HepG2 (cell line): ENCODE results near the gene TPCN2. TPM values are rescaled to one million over a fixed set of nuclear protein-coding genes. Genes with fewer than 3 reads are reported as not detected.
A peak's percentile ranks its signal among the peaks of the same experiment; 100 is the strongest.

Experiments used
- AKAP8 ChIP-seq: sonication (generic); formaldehyde crosslinking; IDR thresholded peaks from 2 replicates; pipeline ENCODE4 v1.5.1; 2020; ENCODE audit warnings: mild to moderate bottlenecking, missing genetic modification reagents
- GMEB1 ChIP-seq: sonication (generic); formaldehyde crosslinking; IDR thresholded peaks from 2 replicates; pipeline ENCODE4 v1.5.1; 2020; ENCODE audit warnings: missing genetic modification reagents, mild to moderate bottlenecking, borderline replicate concordance
- GPN1 ChIP-seq: sonication (generic); formaldehyde crosslinking; IDR thresholded peaks from 2 replicates; pipeline ENCODE4 v1.5.1; 2020; ENCODE audit warnings: missing genetic modification reagents, borderline replicate concordance
- HIVEP1 ChIP-seq: sonication (generic); formaldehyde crosslinking; IDR thresholded peaks from 2 replicates; pipeline ENCODE4 v1.4.0; 2020; ENCODE audit warnings: mild to moderate bottlenecking, missing genetic modification reagents
- KAT8 ChIP-seq: IDR thresholded peaks from 2 replicates; pipeline ENCODE4 v1.6.1; 2016; ENCODE audit warnings: missing genetic modification reagents, missing compliant biosample characterization
- MBNL3 ChIP-seq: fragments of 250-450 bp; sonication (Bioruptor Pico); conservative IDR thresholded peaks from 2 replicates; pipeline ENCODE4 v1.8.0; 2022; ENCODE audit warnings: mild to moderate bottlenecking, inconsistent platforms
- MXD1 ChIP-seq: sonication (generic); formaldehyde crosslinking; IDR thresholded peaks from 2 replicates; pipeline ENCODE4 v1.4.0; 2020; ENCODE audit warnings: mild to moderate bottlenecking, missing genetic modification reagents
- MXD3 ChIP-seq: IDR thresholded peaks from 2 replicates; pipeline ENCODE4 v1.6.1; 2016; ENCODE audit warnings: mild to moderate bottlenecking, missing biosample characterization, missing genetic modification reagents
- RXRA ChIP-seq: sonication (generic); formaldehyde crosslinking; IDR thresholded peaks from 2 replicates; pipeline ENCODE4 v1.5.1; 2020; ENCODE audit warnings: missing genetic modification reagents
- SKI ChIP-seq: fragments of 450-650 bp; IDR thresholded peaks from one replicate; pipeline ENCODE4 v1.6.1; 2018; ENCODE audit warnings: mild to moderate bottlenecking; ENCODE audit not compliant: partially characterized antibody
- STAG1 ChIP-seq: sonication (generic); formaldehyde crosslinking; IDR thresholded peaks from 2 replicates; pipeline ENCODE4 v1.4.0; 2020; ENCODE audit warnings: missing genetic modification reagents
- ZNF382 ChIP-seq: sonication (generic); formaldehyde crosslinking; IDR thresholded peaks from 2 replicates; pipeline ENCODE4 v1.5.0; 2020; ENCODE audit warnings: missing genetic modification reagents, mild to moderate bottlenecking, borderline replicate concordance
- ZNF451 ChIP-seq: sonication (generic); formaldehyde crosslinking; IDR thresholded peaks from 2 replicates; pipeline ENCODE4 v1.5.0; 2020; ENCODE audit warnings: mild to moderate bottlenecking, missing genetic modification reagents
- ZNF615 ChIP-seq: sonication (generic); formaldehyde crosslinking; IDR thresholded peaks from 2 replicates; pipeline ENCODE4 v1.5.0; 2020; ENCODE audit warnings: mild to moderate bottlenecking, missing genetic modification reagents, borderline replicate concordance
- ZNF710 ChIP-seq: sonication (generic); formaldehyde crosslinking; IDR thresholded peaks from 2 replicates; pipeline ENCODE4 v1.5.0; 2020; ENCODE audit warnings: mild to moderate bottlenecking, missing genetic modification reagents, borderline replicate concordance
- ZNF777 ChIP-seq: sonication (generic); formaldehyde crosslinking; IDR thresholded peaks from 2 replicates; pipeline ENCODE4 v1.4.0; 2020; ENCODE audit warnings: missing genetic modification reagents
- polyA plus RNA-seq, 8 experiments: library from polyadenylated mRNA; depleted of rRNA in 3 of 8; stranded (reverse) in 7 of 8; unstranded in 1 of 8; fragments of >200 nt; fragmentation: Illumina TruSeq in 4 of 8; extraction: Trizol in 4 of 8; gene quantifications; 2 replicates each; pipeline versions ENCODE4 v1.2.1 to v1.2.3, GENCODE V29; 2011 to 2016; ENCODE audit warnings: low read depth in 4 of 8, missing spikeins in 1 of 8, mixed read lengths in 1 of 8; ENCODE audit not compliant: insufficient read depth in 1 of 8
- total RNA-seq, 5 experiments: library from RNA; depleted of rRNA; stranded (reverse); fragments of >200 nt; fragmentation: Illumina TruSeq; extraction: Trizol; gene quantifications; 2 replicates each; pipeline ENCODE4 v1.2.3, GENCODE V29; 2016; ENCODE audit warnings: low read depth in 1 of 5
- TF ChIP-seq, protein P1 (sequence below): IDR thresholded peaks from 2 replicates; pipeline ENCODE4 v1.4.0; 2020; ENCODE audit warnings: mild to moderate bottlenecking, missing genetic modification reagents
- TF ChIP-seq, protein P2 (sequence below): sonication (generic); formaldehyde crosslinking; IDR thresholded peaks from 2 replicates; pipeline ENCODE4 v1.4.0; 2020; ENCODE audit warnings: mild to moderate bottlenecking, missing genetic modification reagents

Gene TPCN2
- total and polyA plus RNA-seq, 2 of the 13 experiments (the other 11 are each of a cell fraction or from before 2014, with no cell fraction given), result 5.6 to 5.9 TPM

DNA sequence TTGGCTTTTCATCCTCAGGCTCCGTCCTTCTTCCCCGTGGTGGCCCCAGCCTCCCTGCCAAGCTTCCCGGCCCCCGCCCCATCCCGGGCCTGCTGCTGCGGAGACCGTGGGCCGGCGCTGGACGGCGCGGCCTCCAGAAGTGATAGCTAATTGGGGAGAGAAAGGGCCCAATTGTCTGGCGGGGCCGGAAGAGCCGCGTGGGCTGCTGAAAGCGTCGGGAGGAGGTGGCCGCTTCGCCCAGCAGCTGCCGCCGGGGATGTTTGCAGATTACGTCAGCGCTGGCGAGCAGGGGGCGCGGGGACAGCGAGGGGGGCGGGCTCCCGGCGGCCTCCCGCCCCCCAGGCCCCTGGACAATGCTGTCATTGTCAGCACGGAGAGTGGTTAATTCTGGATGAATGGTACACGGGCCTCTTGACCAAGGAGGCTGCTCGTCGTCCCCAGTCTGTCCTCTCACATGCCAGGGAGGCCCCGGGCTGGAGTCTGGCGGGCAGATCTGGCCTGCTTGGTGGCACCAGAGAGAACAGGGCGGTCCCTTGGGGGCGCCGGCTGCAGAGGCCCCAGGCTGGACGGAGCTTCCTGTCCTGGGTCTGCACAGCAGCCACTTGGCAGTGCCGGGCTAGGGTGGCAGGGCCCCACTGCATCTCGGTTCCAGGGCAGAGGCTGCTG lies 108.6 kb downstream of the TPCN2 start (continued):
- TF ChIP-seq, protein P1, sequence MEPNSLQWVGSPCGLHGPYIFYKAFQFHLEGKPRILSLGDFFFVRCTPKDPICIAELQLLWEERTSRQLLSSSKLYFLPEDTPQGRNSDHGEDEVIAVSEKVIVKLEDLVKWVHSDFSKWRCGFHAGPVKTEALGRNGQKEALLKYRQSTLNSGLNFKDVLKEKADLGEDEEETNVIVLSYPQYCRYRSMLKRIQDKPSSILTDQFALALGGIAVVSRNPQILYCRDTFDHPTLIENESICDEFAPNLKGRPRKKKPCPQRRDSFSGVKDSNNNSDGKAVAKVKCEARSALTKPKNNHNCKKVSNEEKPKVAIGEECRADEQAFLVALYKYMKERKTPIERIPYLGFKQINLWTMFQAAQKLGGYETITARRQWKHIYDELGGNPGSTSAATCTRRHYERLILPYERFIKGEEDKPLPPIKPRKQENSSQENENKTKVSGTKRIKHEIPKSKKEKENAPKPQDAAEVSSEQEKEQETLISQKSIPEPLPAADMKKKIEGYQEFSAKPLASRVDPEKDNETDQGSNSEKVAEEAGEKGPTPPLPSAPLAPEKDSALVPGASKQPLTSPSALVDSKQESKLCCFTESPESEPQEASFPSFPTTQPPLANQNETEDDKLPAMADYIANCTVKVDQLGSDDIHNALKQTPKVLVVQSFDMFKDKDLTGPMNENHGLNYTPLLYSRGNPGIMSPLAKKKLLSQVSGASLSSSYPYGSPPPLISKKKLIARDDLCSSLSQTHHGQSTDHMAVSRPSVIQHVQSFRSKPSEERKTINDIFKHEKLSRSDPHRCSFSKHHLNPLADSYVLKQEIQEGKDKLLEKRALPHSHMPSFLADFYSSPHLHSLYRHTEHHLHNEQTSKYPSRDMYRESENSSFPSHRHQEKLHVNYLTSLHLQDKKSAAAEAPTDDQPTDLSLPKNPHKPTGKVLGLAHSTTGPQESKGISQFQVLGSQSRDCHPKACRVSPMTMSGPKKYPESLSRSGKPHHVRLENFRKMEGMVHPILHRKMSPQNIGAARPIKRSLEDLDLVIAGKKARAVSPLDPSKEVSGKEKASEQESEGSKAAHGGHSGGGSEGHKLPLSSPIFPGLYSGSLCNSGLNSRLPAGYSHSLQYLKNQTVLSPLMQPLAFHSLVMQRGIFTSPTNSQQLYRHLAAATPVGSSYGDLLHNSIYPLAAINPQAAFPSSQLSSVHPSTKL (CRISPR knock-in tag), result peak; percentile 79
- peak; percentile 58; the same call in 1 of the 2 replicates for TF ChIP-seq MXD1 (CRISPR knock-in tag)
- TF ChIP-seq GMEB1 (CRISPR knock-in tag), result peak; percentile 50; the same call in 1 of the 2 replicates
- peak; percentile 23; the same call in 1 of the 2 replicates for TF ChIP-seq MXD3 (CRISPR knock-in tag)
- TF ChIP-seq ZNF615 (CRISPR knock-in tag), result no peak
- peak; percentile 67 for TF ChIP-seq KAT8 (CRISPR knock-in tag)
- TF ChIP-seq ZNF710 (CRISPR knock-in tag), result peak; percentile 65; the same call in 1 of the 2 replicates
- TF ChIP-seq ZNF777 (CRISPR knock-in tag), result peak; percentile 89
- no peak for TF ChIP-seq ZNF382
- no peak for TF ChIP-seq MBNL3 (CRISPR knock-in tag)
- TF ChIP-seq GPN1 (CRISPR knock-in tag), result no peak
- 0 out of 2 replicates have a peak, but pooled peaks have one; percentile 27 for TF ChIP-seq AKAP8 (CRISPR knock-in tag)
- TF ChIP-seq, protein P2, sequence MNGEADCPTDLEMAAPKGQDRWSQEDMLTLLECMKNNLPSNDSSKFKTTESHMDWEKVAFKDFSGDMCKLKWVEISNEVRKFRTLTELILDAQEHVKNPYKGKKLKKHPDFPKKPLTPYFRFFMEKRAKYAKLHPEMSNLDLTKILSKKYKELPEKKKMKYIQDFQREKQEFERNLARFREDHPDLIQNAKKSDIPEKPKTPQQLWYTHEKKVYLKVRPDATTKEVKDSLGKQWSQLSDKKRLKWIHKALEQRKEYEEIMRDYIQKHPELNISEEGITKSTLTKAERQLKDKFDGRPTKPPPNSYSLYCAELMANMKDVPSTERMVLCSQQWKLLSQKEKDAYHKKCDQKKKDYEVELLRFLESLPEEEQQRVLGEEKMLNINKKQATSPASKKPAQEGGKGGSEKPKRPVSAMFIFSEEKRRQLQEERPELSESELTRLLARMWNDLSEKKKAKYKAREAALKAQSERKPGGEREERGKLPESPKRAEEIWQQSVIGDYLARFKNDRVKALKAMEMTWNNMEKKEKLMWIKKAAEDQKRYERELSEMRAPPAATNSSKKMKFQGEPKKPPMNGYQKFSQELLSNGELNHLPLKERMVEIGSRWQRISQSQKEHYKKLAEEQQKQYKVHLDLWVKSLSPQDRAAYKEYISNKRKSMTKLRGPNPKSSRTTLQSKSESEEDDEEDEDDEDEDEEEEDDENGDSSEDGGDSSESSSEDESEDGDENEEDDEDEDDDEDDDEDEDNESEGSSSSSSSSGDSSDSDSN, result peak; percentile 84
- peak; percentile 50; the same call in 1 of the 2 replicates for TF ChIP-seq RXRA (CRISPR knock-in tag)
- TF ChIP-seq HIVEP1 (CRISPR knock-in tag), result peak; percentile 16; the same call in 1 of the 2 replicates
- TF ChIP-seq ZNF451, result no peak
- peak; percentile 11 for TF ChIP-seq SKI
- no peak for TF ChIP-seq STAG1 (CRISPR knock-in tag)
